T-helper 17 cell (primary cell): ENCODE data around the gene CBLN3. TPM values are rescaled to one million over a fixed set of nuclear protein-coding genes. Genes with fewer than 3 reads are reported as not detected.
A peak's percentile ranks its signal among the peaks of the same experiment; 100 is the strongest.

Experiments
- ATAC-seq: fragments of 150-1000 bp; cut with Tn5 transposase; 2 replicates; pipeline ENCODE4 v1.10.0; 2021; ENCODE audit warnings: mild to moderate bottlenecking, moderate library complexity
- DNase-seq, 3 donors: peaks; one replicate each; pipeline versions ENCODE4 v3.0.0 to v3.0.0-alpha.2; 2020 to 2021
- H3K9me3 ChIP-seq: one replicate; pipeline ENCODE4 v1.7.0; 2013; ENCODE audit warnings: low read length, mild to moderate bottlenecking; ENCODE audit not compliant: control insufficient read depth, poor library complexity, severe bottlenecking
- H3K27ac Mint-ChIP-seq: one replicate; pipeline ENCODE4 v1.8.0; 2022; ENCODE audit warnings: mild to moderate bottlenecking, moderate library complexity, mixed read lengths
- H3K27me3 Mint-ChIP-seq: one replicate; pipeline ENCODE4 v1.8.0; 2022; ENCODE audit warnings: mixed read lengths
- H3K36me3 Mint-ChIP-seq: one replicate; pipeline ENCODE4 v1.8.0; 2022; ENCODE audit warnings: low read depth, mixed read lengths
- H3K4me1 Mint-ChIP-seq: one replicate; pipeline ENCODE4 v1.8.0; 2022; ENCODE audit warnings: mild to moderate bottlenecking, mixed read lengths
- H3K4me3 Mint-ChIP-seq: one replicate; pipeline ENCODE4 v1.8.0; 2022; ENCODE audit warnings: mild to moderate bottlenecking, moderate library complexity, mixed read lengths
- total RNA-seq, 4 donors: library from RNA in 2 of 4; stranded (reverse) in 2 of 4; gene quantifications; one replicate each; pipeline ENCODE4 v1.2.3 and lab custom pipeline; 2022 to 2026

CBLN3 gene
- total RNA-seq, 2 donors from 2014 or later, result 4.2 to 6.0 TPM

- ATAC-seq, result no peak
- Mint-ChIP-seq H3K4me3 (peak overlapping the region; percentile 99), H3K36me3 (peaks cover 3% of the 10 kb centered on the region), H3K27me3 (no peaks in the 10 kb centered on the region), H3K27ac (peak overlapping the region; percentile 98), H3K4me1 (peaks cover 23% of the 10 kb centered on the region)
- no peak for DNase-seq
- no peaks in the 10 kb centered on the region for H3K9me3 ChIP-seq
These were observed 13.7 kb upstream of the CBLN3 start for GRCh38 chr14:24443053-24443665.

DNA sequence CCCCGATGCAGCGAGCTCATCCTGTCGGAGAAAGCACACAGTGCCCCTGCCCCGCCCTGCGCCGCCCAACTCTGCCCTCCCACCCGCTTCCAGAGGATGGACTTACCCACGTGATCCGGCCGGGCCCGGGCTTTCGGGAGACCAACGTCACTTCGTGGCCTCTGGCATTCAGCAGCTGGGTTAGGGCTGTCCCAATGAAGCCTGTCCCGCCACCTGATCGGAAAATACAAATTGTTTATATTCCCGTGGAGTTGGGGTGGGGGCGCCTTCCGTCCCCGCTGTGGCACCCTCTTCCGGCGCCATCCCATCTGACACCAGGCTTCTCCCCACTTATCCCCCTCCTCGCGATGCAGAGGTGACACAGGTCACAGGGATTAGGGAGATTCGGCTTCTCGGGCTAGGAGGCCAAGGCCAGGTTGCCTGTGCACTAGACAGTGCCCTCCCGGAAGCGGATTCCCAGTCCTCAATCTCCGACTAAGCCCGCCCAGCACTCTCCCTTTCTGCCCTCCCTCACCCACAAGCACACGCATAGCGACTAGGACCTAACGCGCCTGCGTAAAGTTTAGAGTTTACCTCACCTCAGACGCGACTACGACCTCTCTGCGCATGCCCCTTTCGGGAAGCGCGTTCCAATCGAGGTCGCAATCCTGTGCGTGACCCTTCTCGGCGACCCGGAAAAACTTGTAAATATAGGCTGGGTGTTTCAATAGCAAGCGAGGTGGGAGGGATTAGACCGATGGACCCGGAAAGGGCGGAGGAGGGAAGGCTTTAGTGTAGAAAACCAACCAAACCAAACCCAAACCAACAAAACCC, 13.0 kb upstream of the CBLN3 start, which contains the start of gene SDR39U1:
TSS of gene SDR39U1 (minus strand) at position 537 of the 813 bp plus-strand sequence. CDS start at position 530, 7 bp downstream.
- Mint-ChIP-seq H3K4me1 (peaks cover 29% of the 10 kb centered on the region), H3K27me3 (no peaks in the 10 kb centered on the region), H3K27ac (peak within 1 kb of the TSS; percentile 98), H3K36me3 (peaks cover 3% of the 10 kb centered on the region), H3K4me3 (peak within 1 kb of the TSS; percentile 99)
- peak; percentile 90 for ATAC-seq
- H3K9me3 ChIP-seq, result no peaks in the 10 kb centered on the region
- peak; percentile 84 to 94 (median 91) for DNase-seq

DNA sequence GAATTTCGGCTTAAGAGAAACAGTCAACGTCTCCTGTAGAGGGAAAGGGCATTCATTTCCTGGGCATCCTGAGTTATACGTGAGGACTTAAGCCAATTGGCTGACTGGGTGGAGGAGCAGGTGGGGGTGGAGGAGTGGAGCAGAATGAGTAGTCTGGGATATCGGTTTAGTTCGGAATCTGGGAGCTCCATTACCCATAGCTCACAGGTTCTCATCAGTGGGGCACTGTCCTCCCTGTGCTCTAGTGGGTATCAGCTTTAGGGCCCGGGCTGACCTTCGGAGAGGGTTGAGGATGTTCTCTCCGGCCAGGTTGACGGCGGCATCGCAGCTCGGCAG, 12.4 kb upstream of the CBLN3 start:
- Mint-ChIP-seq H3K4me3 (peak overlapping the region; percentile 99), H3K27ac (peak overlapping the region; percentile 98)
- no peak for ATAC-seq

DNA sequence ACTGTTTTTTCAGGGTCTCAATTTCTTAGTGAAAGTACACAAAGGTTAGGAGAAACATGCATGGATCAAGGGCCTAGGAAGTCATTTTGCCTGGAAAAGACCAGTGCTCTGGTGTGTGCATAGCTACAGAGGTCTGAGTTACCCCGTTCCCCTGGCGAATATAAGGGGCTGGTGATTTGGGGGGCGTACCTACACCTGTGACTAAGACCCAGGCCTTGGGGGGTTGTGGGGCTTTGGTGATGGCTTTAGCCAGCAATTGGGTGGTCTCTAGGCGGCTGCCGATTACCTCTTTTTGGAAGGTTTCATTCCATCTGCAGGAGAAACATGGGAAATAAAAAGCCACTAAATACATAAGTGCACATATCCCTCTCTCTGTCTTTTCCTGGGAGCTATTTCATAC, 12.0 kb upstream of the CBLN3 start:
- peaks cover 3% of the 10 kb centered on the region for H3K36me3 Mint-ChIP-seq

More for the DNA sequence above, 12.4 kb upstream of the CBLN3 start:
- no peak for DNase-seq
- no peaks in the 10 kb centered on the region for H3K9me3 ChIP-seq
- H3K4me1 Mint-ChIP-seq, result peaks cover 33% of the 10 kb centered on the region
- peaks cover 3% of the 10 kb centered on the region for H3K36me3 Mint-ChIP-seq
- H3K27me3 Mint-ChIP-seq, result no peaks in the 10 kb centered on the region

DNA sequence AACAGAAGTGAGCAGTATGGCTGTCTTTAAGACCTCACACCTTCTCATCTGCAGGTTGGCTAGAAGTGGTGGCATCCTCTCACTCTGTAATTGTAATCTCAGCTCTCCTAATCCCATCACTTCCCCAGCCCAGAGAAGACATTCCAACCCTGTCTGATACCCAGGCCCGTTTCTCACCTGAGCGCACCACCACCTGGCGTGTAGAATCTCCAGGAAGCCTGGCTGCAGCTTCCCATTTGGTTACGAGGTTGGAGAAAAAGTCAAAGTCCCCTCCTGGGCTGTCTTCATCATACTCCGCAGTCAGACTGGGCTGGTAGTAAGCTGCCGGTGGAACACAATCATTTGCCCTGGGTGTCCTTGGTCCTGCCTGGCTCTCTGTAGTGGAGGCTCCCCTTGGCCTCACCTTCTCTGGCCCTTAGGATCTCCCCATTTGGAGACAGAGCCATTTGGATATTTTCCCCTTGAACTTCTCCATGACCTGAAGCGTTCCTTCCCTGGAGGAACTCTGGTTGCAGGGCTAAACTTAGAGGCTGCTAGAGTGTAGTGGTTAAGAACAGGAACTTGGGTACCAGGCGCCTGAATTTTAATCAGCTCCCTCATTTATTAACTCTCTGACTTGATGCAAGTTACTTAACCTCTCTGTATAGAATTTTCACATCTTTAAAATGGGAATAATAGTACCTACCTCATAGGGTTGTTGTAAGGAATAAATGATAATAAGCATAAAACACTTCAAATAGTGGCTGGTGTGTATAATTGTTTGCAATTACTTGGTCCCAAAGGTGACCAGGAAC, 11.3 kb upstream of the CBLN3 start:
- Mint-ChIP-seq H3K27me3 (no peaks in the 10 kb centered on the region), H3K4me1 (peaks cover 40% of the 10 kb centered on the region), H3K27ac (peak overlapping the region; percentile 98), H3K36me3 (peaks cover 3% of the 10 kb centered on the region), H3K4me3 (peak overlapping the region; percentile 99)
- H3K9me3 ChIP-seq, result no peaks in the 10 kb centered on the region
- ATAC-seq (no peak), DNase-seq (no peak)

More for the DNA sequence above, 12.0 kb upstream of the CBLN3 start:
- ATAC-seq, result no peak
- H3K27ac Mint-ChIP-seq, result peak overlapping the region; percentile 98
- no peak for DNase-seq
- peak overlapping the region; percentile 99 for H3K4me3 Mint-ChIP-seq
- no peaks in the 10 kb centered on the region for H3K27me3 Mint-ChIP-seq
- no peaks in the 10 kb centered on the region for H3K9me3 ChIP-seq
- peaks cover 37% of the 10 kb centered on the region for H3K4me1 Mint-ChIP-seq

- Mint-ChIP-seq H3K27ac (peak overlapping the region; percentile 98), H3K27me3 (no peaks in the 10 kb centered on the region), H3K4me1 (peaks cover 46% of the 10 kb centered on the region), H3K36me3 (peaks cover 3% of the 10 kb centered on the region), H3K4me3 (no peak overlapping the region)
- ATAC-seq (no peak), DNase-seq (no peak)
- no peaks in the 10 kb centered on the region for H3K9me3 ChIP-seq
These were observed 10.6 kb upstream of the CBLN3 start for GRCh38 chr14:24439830-24440605.

GRCh38 chr14:24439257-24439656, 9.8 kb upstream of the CBLN3 start:
- H3K27ac Mint-ChIP-seq, result peak overlapping the region; percentile 98
- H3K36me3 Mint-ChIP-seq, result peaks cover 3% of the 10 kb centered on the region
- H3K27me3 Mint-ChIP-seq, result no peaks in the 10 kb centered on the region
- H3K9me3 ChIP-seq, result no peaks in the 10 kb centered on the region
- DNase-seq (no peak), ATAC-seq (no peak)
- H3K4me1 Mint-ChIP-seq, result peaks cover 47% of the 10 kb centered on the region
- H3K4me3 Mint-ChIP-seq, result no peak overlapping the region

- Mint-ChIP-seq H3K4me1 (peaks cover 47% of the 10 kb centered on the region), H3K36me3 (peaks cover 3% of the 10 kb centered on the region), H3K27me3 (no peaks in the 10 kb centered on the region), H3K4me3 (no peak overlapping the region), H3K27ac (peak overlapping the region; percentile 98)
- ATAC-seq (no peak), DNase-seq (no peak)
- H3K9me3 ChIP-seq, result no peaks in the 10 kb centered on the region
These were observed 9.0 kb upstream of the CBLN3 start for GRCh38 chr14:24438223-24439097.

GRCh38 chr14:24437736-24438067, 8.2 kb upstream of the CBLN3 start:
- Mint-ChIP-seq H3K36me3 (peaks cover 3% of the 10 kb centered on the region), H3K27ac (peak overlapping the region; percentile 90), H3K4me3 (peak overlapping the region; percentile 43), H3K27me3 (no peaks in the 10 kb centered on the region), H3K4me1 (peaks cover 42% of the 10 kb centered on the region)
- ATAC-seq (no peak), DNase-seq (no peak)
- H3K9me3 ChIP-seq, result no peaks in the 10 kb centered on the region

GRCh38 chr14:24437020-24437735, 7.7 kb upstream of the CBLN3 start:
- H3K27me3 Mint-ChIP-seq, result no peaks in the 10 kb centered on the region
- H3K4me3 Mint-ChIP-seq, result peak overlapping the region; percentile 45
- H3K36me3 Mint-ChIP-seq, result no peaks in the 10 kb centered on the region
- no peaks in the 10 kb centered on the region for H3K9me3 ChIP-seq
- no peak for DNase-seq
- peak overlapping the region; percentile 90 for H3K27ac Mint-ChIP-seq
- no peak for ATAC-seq
- H3K4me1 Mint-ChIP-seq, result peaks cover 37% of the 10 kb centered on the region

- Mint-ChIP-seq H3K4me3 (peak overlapping the region; percentile 45), H3K27me3 (no peaks in the 10 kb centered on the region), H3K27ac (peak overlapping the region; percentile 90), H3K4me1 (peaks cover 38% of the 10 kb centered on the region), H3K36me3 (peaks cover 3% of the 10 kb centered on the region)
- ATAC-seq (peak; percentile 56), DNase-seq (no peak)
- H3K9me3 ChIP-seq, result no peaks in the 10 kb centered on the region
These were observed 7.0 kb upstream of the CBLN3 start for GRCh38 chr14:24436355-24437019.
